Kidney (tissue), 14 donors: ENCODE data around the gene BORA. TPM values are rescaled to one million over a fixed set of nuclear protein-coding genes. Genes with fewer than 3 reads are reported as not detected.

Experiments
- DNase-seq, 5 donors: peaks; one replicate each; pipeline ENCODE4 v3.0.0-alpha.2; 2013 to 2020
- FAIRE-seq: peaks from 2 replicates; lab custom pipeline; 2012; peaks lifted over from hg19 to GRCh38; lab: Jason Lieb, UNC
- H3K27ac ChIP-seq, 2 donors: one replicate each; pipeline ENCODE4 v1.7.0; 2013; ENCODE audit warnings: low read depth in 2 of 2, low read length in 2 of 2, inconsistent platforms in 1 of 2
- H3K27me3 ChIP-seq: one replicate; pipeline ENCODE4 v1.7.1; 2013; ENCODE audit warnings: low read length, inconsistent platforms; ENCODE audit not compliant: control insufficient read depth, insufficient read depth
- H3K36me3 ChIP-seq, 3 donors: one replicate each; pipeline versions ENCODE4 v1.7.0 to v1.7.1; 2013; ENCODE audit warnings: low read length in 3 of 3, control low read depth in 1 of 3, inconsistent platforms in 1 of 3; ENCODE audit not compliant: insufficient read depth in 3 of 3, control insufficient read depth in 2 of 3
- H3K4me1 ChIP-seq, 3 donors: one replicate each; pipeline versions ENCODE4 v1.7.0 to v1.7.1; 2013; ENCODE audit warnings: low read length in 3 of 3, inconsistent platforms in 1 of 3, low read depth in 1 of 3; ENCODE audit not compliant: control insufficient read depth in 2 of 3, insufficient read depth in 2 of 3
- H3K4me3 ChIP-seq, 3 donors: one replicate each; pipeline versions ENCODE4 v1.7.0 to v1.8.1; 2013; ENCODE audit warnings: low read length in 3 of 3, control low read depth in 1 of 3, inconsistent platforms in 1 of 3
- H3K9ac ChIP-seq, 3 donors: one replicate each; pipeline versions ENCODE4 v1.7.0 to v1.7.1; 2013; ENCODE audit warnings: low read length in 3 of 3, control low read depth in 1 of 3, inconsistent platforms in 1 of 3
- H3K9me3 ChIP-seq, 3 donors: one replicate each; pipeline versions ENCODE4 v1.7.0 to v1.7.1; 2013; ENCODE audit warnings: low read length in 3 of 3, control low read depth in 1 of 3, inconsistent platforms in 1 of 3; ENCODE audit not compliant: control insufficient read depth in 2 of 3, insufficient read depth in 1 of 3
- intact Hi-C: fragments of 100-400 bp; cut with DNase I; formaldehyde crosslinking; loops from one replicate; pipeline ENCODE4 v1.11.1; 2022
- polyA plus RNA-seq: library from polyadenylated mRNA; stranded (reverse); fragments of 350-450 nt; fragmentation: Illumina TruSeq; extraction: RNeasy Lipid Tissue Mini Kit (QIAGEN cat#74804); gene quantifications from one replicate; pipeline ENCODE4 v1.2.3, GENCODE V29; 2014; ENCODE audit warnings: low read depth, low replicate concordance; ENCODE audit not compliant: insufficient read depth
- total RNA-seq: library from RNA; stranded (reverse); fragmentation: NEBNext Ultra II Directional; extraction: Animal tissue kit (Norgen Biotek cat#: 25700); gene quantifications from one replicate; pipeline ENCODE4 v1.2.1, GENCODE V29; 2021
- TF ChIP-seq, protein P1 (sequence below): IDR thresholded peaks from 3 replicates; pipeline ENCODE4 v1.5.1; 2012; ENCODE audit warnings: mild to moderate bottlenecking, moderate library complexity, borderline replicate concordance; ENCODE audit not compliant: insufficient read depth; ENCODE audit errors: extremely low read depth
- donor health status: control.
- donor health status: control.
- donor health status: control.
- donor health status: control.
- donor health status: control.
- donor health status: DM: yes; HTN: yes; CAD: no.
- donor health status: Normal renal cell carcinoma (clear cell type).

Gene BORA
- total and polyA plus RNA-seq, 2 donors from 2014 or later: 1.0 to 3.4 TPM

DNA sequence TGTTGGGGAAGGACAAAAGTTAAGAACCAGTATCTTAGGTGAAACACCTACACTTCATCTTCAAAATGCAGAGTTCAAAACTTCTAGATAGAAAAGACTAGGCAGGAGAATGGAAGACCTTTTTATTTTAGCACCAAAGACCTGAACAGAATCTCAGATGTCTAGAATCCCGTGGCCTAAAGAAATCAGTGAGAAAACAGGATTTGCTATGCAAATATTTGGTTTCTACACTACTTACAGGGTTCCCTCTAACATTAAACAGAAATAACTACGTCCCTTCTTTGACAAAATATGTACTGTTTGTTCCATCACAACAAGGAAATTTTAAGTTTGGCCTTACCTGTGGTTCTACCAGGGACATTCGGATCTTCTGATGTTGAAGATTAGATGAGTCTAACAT lies 32.5 kb downstream of the BORA start:
- no peaks in the 10 kb centered on the region for H3K4me1 ChIP-seq
- TF ChIP-seq, protein P1, sequence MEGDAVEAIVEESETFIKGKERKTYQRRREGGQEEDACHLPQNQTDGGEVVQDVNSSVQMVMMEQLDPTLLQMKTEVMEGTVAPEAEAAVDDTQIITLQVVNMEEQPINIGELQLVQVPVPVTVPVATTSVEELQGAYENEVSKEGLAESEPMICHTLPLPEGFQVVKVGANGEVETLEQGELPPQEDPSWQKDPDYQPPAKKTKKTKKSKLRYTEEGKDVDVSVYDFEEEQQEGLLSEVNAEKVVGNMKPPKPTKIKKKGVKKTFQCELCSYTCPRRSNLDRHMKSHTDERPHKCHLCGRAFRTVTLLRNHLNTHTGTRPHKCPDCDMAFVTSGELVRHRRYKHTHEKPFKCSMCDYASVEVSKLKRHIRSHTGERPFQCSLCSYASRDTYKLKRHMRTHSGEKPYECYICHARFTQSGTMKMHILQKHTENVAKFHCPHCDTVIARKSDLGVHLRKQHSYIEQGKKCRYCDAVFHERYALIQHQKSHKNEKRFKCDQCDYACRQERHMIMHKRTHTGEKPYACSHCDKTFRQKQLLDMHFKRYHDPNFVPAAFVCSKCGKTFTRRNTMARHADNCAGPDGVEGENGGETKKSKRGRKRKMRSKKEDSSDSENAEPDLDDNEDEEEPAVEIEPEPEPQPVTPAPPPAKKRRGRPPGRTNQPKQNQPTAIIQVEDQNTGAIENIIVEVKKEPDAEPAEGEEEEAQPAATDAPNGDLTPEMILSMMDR: no peak
- H3K36me3 ChIP-seq: peaks cover 8 to 54% (median 30%) of the 10 kb centered on the region in 3 donors
- no peak overlapping the region for H3K4me3 ChIP-seq
- H3K27me3 ChIP-seq: no peaks in the 10 kb centered on the region
- H3K27ac ChIP-seq: no peak overlapping the region
- intact Hi-C loops: no loop called here
- FAIRE-seq (no peak), DNase-seq (no peak)
- H3K9ac ChIP-seq: no peak overlapping the region
- H3K9me3 ChIP-seq: no peaks in the 10 kb centered on the region

DNA sequence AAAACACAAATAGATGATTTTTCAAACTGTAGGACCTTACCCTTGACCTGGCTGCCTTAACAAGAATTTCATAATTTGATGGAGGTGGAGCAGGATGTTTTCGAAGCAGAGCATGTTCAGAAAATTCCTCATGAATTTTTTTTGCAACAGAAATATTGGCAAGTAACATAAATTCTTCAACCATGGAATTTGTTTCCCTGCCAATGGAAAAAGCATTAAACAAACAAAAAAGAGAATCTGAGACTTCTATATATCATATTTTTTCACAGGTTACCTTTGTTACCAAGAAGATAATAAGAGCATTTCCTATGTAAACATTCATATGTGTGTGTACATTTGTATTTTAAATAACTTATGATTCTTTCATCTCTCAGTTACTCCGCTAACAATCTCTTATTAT lies 35.7 kb downstream of the BORA start:
- Histone ChIP-seq H3K4me3 (no peak overlapping the region), H3K9ac (no peak overlapping the region), H3K36me3 (peaks cover 7 to 64% (median 38%) of the 10 kb centered on the region in 3 donors), H3K27me3 (no peaks in the 10 kb centered on the region), H3K9me3 (no peaks in the 10 kb centered on the region), H3K4me1 (no peaks in the 10 kb centered on the region), H3K27ac (no peak overlapping the region)
- FAIRE-seq (no peak), DNase-seq (no peak)
- TF ChIP-seq, protein P1: no peak
- intact Hi-C loops: no loop called here

DNA sequence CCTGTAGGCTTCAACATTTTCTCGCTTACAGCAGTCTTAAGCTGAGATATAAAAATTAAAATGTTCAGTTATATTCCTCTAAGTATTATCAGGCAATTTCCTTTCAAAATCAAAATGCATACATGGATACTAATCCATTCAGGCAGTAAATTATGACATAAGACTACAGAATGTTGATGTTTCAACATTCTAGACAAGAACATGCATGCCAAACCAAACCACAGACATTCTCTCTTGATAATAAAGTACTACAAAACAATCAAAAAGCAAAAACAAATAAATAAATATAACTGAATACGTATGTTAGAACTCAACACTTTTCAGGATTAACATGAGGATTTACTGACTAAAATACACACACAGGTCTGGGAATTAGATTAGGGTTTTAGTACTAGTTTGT lies 46.3 kb downstream of the BORA start:
- no peak for FAIRE-seq
- no peak overlapping the region for H3K4me3 ChIP-seq
- intact Hi-C loops: no loop called here
- H3K27ac ChIP-seq: no peak overlapping the region
- H3K9ac ChIP-seq: no peak overlapping the region
- H3K36me3 ChIP-seq: peaks cover 12 to 72% (median 37%) of the 10 kb centered on the region in 3 donors
- H3K9me3 ChIP-seq: no peaks in the 10 kb centered on the region
- H3K4me1 ChIP-seq: no peaks in the 10 kb centered on the region
- H3K27me3 ChIP-seq: no peaks in the 10 kb centered on the region
- TF ChIP-seq, protein P1: no peak
- DNase-seq: no peak
